ENCODE results near the gene EML6. TPM values are rescaled to one million over a fixed set of nuclear protein-coding genes. Genes with fewer than 3 reads are reported as not detected.

Gene EML6
- total RNA-seq, 1 donor from 2014 or later: 2.5 TPM

GRCh38 chr2:54845094-54845493, 121.6 kb downstream of the EML6 start:
- Histone ChIP-seq H3K4me3 (no peak overlapping the region), H3K4me1 (no peaks in the 10 kb centered on the region), H3K36me3 (no peaks in the 10 kb centered on the region), H3K9me3 (no peaks in the 10 kb centered on the region), H3K27ac (no peak overlapping the region), H3K27me3 (ENCODE audit: low read depth) (no peaks in the 10 kb centered on the region)
- no peak for DNase-seq
- TF ChIP-seq CTCF (IDR thresholded peaks at IDR 0.05): no peak
- no peak for ATAC-seq
- intact Hi-C loops (cut with DNase I): no loop called here

DNA sequence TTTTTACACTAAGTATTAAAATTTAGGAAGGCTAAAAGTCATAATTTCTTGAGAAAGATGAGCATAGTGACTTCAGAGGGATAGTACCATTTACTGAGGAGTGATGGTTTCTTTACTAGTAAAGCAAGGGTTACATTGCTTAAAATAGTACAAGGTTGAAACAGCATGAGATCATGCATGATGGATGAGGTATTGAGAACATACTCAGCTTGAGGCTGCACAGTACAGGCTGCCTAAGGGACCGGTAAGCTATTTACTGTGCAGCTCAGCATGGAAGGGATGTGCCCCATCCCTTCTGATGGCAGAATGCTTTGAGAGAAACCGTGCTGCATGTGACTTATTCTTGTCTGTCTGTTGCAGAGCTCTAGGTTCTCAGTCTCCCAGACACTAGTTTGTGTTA, 122.1 kb downstream of the EML6 start:
- Histone ChIP-seq H3K4me1 (no peaks in the 10 kb centered on the region), H3K36me3 (no peaks in the 10 kb centered on the region), H3K27ac (no peak overlapping the region), H3K4me3 (no peak overlapping the region), H3K27me3 (ENCODE audit: low read depth) (no peaks in the 10 kb centered on the region), H3K9me3 (no peaks in the 10 kb centered on the region)
- TF ChIP-seq CTCF (IDR thresholded peaks at IDR 0.05): no peak
- intact Hi-C loops (cut with DNase I): no loop called here
- no peak for DNase-seq
- ATAC-seq: no peak

DNA sequence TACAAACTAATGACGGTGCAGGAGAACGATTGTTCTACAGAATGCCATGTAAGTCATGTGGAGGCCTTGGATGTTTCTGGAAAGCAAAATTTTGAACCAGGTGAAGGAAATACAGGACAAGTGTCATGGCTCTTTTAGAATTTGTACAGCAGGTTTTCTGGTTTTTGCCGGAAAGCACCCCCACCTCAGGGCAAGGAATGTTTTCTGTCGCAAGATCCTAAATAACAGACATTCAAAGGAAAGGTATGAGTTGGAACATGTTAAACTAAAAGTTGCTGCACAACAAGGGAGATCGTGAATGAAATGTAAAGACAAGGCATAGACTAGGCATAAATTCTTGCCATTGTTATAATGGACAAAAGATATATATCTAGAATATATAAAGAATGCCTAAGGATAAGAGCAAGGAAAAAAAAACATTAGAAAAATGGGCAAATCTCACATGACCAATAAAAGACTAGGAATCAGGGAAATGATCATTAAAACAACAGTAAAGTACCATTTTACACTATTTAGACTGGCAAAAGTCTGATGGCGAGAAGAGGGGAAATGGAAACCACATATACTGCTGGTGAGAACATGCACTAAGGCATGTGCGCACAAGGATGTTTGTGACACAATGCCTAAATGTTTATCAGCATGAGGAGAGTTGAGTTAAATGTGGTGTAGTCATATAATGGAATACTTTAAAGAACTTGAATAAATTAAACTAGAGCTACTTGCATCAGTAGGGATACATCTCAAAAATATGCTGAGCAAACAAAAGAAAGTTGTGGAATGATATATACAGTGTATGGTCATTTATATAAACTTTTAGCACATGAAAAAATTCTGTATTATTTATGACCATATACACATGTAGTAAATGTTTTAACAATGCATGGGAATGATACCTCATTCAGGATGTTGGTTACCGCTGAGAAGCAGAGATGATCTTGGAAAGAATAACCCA, 127.0 kb downstream of the EML6 start:
- H3K27ac ChIP-seq: no peak overlapping the region
- H3K27me3 ChIP-seq (ENCODE audit: low read depth): no peaks in the 10 kb centered on the region
- intact Hi-C loops (cut with DNase I): no loop called here
- no peak overlapping the region for H3K4me3 ChIP-seq
- ATAC-seq: no peak
- H3K4me1 ChIP-seq: no peaks in the 10 kb centered on the region
- no peaks in the 10 kb centered on the region for H3K36me3 ChIP-seq
- no peak for TF ChIP-seq CTCF (IDR thresholded peaks at IDR 0.05)
- no peak for DNase-seq
- H3K9me3 ChIP-seq: no peaks in the 10 kb centered on the region

GRCh38 chr2:54853616-54854310, 130.3 kb downstream of the EML6 start:
- DNase-seq (no peak), ATAC-seq (no peak)
- intact Hi-C loops (cut with DNase I): no loop called here
- no peaks in the 10 kb centered on the region for H3K36me3 ChIP-seq
- H3K27me3 ChIP-seq (ENCODE audit: low read depth): no peaks in the 10 kb centered on the region
- no peak overlapping the region for H3K27ac ChIP-seq
- no peaks in the 10 kb centered on the region for H3K4me1 ChIP-seq
- no peak overlapping the region for H3K4me3 ChIP-seq
- H3K9me3 ChIP-seq: no peaks in the 10 kb centered on the region
- no peak for TF ChIP-seq CTCF (IDR thresholded peaks at IDR 0.05)

DNA sequence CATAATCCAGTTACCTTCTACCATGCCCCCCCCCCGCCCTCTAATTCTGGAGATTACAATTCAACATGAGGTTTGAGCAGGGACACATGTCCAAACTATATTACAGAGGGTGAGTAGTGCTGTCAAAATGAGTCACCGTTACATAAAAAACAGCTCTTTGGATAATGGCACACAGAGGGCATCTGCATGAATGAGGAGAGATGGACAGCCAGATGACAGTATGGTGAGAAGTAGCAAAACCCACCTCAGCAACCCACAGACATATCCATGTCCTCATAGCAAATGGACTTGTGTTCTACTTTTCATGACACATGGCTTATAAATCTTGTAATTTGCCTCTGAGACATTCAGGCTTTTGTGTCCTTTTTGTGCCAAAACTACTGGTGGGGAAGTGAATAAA, 132.0 kb downstream of the EML6 start:
- intact Hi-C loops (cut with DNase I): no loop called here
- Histone ChIP-seq H3K36me3 (no peaks in the 10 kb centered on the region), H3K27me3 (ENCODE audit: low read depth) (no peaks in the 10 kb centered on the region), H3K4me1 (no peaks in the 10 kb centered on the region), H3K9me3 (no peaks in the 10 kb centered on the region), H3K4me3 (no peak overlapping the region), H3K27ac (no peak overlapping the region)
- DNase-seq (no peak), ATAC-seq (no peak)
- no peak for TF ChIP-seq CTCF (IDR thresholded peaks at IDR 0.05)
